ENCODE measurements around the gene GRID2.

DNA sequence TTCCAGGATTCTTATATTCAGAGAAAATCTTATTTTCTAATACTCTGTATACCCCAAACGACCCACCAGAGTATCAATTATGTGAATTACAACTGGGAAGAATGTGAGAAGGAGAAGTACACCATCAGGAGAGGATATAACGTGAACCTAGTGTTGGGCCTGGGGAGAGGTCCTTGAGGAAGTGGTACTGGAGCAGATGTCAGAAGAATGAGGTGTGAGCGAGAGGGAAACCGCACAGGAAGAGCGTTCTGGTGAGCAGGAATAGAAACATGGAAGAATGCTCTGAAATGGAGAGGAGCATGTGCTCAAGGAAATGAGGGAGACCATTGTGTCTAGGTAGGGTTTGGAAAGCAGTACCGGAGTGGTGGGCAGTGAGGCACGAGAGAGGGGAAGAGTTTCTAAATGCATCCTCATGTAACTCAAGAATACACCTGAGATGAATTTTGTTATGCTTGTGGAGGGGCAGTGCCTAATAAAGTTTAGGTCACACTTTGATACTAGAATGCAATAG, 151.6 kb downstream of the GRID2 start:
- TF ChIP-seq, protein P1, sequence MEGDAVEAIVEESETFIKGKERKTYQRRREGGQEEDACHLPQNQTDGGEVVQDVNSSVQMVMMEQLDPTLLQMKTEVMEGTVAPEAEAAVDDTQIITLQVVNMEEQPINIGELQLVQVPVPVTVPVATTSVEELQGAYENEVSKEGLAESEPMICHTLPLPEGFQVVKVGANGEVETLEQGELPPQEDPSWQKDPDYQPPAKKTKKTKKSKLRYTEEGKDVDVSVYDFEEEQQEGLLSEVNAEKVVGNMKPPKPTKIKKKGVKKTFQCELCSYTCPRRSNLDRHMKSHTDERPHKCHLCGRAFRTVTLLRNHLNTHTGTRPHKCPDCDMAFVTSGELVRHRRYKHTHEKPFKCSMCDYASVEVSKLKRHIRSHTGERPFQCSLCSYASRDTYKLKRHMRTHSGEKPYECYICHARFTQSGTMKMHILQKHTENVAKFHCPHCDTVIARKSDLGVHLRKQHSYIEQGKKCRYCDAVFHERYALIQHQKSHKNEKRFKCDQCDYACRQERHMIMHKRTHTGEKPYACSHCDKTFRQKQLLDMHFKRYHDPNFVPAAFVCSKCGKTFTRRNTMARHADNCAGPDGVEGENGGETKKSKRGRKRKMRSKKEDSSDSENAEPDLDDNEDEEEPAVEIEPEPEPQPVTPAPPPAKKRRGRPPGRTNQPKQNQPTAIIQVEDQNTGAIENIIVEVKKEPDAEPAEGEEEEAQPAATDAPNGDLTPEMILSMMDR (IDR thresholded peaks at IDR 0.05), result no peak
- no peak for TF ChIP-seq EP300 (IDR thresholded peaks at IDR 0.05)
- TF ChIP-seq POLR2A (IDR thresholded peaks at IDR 0.05), result no peak
- TF ChIP-seq POLR2AphosphoS5 (IDR thresholded peaks at IDR 0.05), result no peak

All from upper lobe of left lung (tissue), 4 donors.